HepG2 (cell line): ENCODE measurements around the gene SLC25A11. TPM values are rescaled to one million over a fixed set of nuclear protein-coding genes. Genes with fewer than 3 reads are reported as not detected.
A peak's percentile ranks its signal among the peaks of the same experiment; 100 is the strongest.

Experiments
- ATAC-seq: fragments of 200-7000 bp; cut with Tn5 transposase; 3 replicates; pipeline ENCODE4 v1.9.1; 2020; ENCODE audit warnings: mild to moderate bottlenecking, moderate library complexity
- BruUV-seq: library from RNA; stranded (reverse); fragments of 400-500 nt; replicated peaks from 2 replicates; lab custom pipeline; 2021; lab: Mats Ljungman, UMichigan
- CTCF ChIA-PET: fragments of 300-600 bp; formaldehyde crosslinking; extraction: SDS; loops from one replicate; lab custom pipeline; 2021; ENCODE audit warnings: low total read pairs, inconsistent platforms, low intra/inter-chr PET ratio; lab: Yijun Ruan, JAX
- POLR2A ChIA-PET: fragments of 350-600 bp; sonication (Branson Sonifier 250); formaldehyde crosslinking; loops from one replicate; lab custom pipeline; 2020; ENCODE audit warnings: antibody characterized with exemption, inconsistent platforms; lab: Yijun Ruan, JAX
- DNase-seq: peaks from one replicate; pipeline ENCODE4 v3.0.0-alpha.2; 2015; ENCODE audit warnings: low spot score
- FAIRE-seq: peaks from 3 replicates; lab custom pipeline; 2011; peaks lifted over from hg19 to GRCh38; lab: Jason Lieb, UNC
- H2AFZ ChIP-seq: one replicate; pipeline ENCODE4 v1.6.1; 2011; ENCODE audit warnings: low read length, inconsistent platforms
- H3K27ac ChIP-seq: fragments of 300-600 bp; 3 replicates; pipeline ENCODE4 v1.8.0; 2011; ENCODE audit warnings: mixed run types, mild to moderate bottlenecking, mixed read lengths, low read length, inconsistent platforms; ENCODE audit not compliant: insufficient read depth; ENCODE audit errors: extremely low read length
- H3K27me3 ChIP-seq, 2 experiments: fragments of 200-600 bp in 1 of 2; 2 replicates in 1 of 2; 3 replicates in 1 of 2; pipeline versions ENCODE4 v1.6.0 to v1.8.0; 2011; ENCODE audit warnings: low read length in 2 of 2, mild to moderate bottlenecking in 2 of 2, moderate library complexity in 2 of 2, inconsistent platforms in 1 of 2; ENCODE audit not compliant: insufficient read depth in 2 of 2, control insufficient read depth in 1 of 2
- H3K36me3 ChIP-seq, 2 experiments: fragments of 200-600 bp in 1 of 2; replicated peaks in 1 of 2; 2 replicates in 1 of 2; 3 replicates in 1 of 2; pipeline versions ENCODE4 v1.5.1 to v1.8.0; 2011; ENCODE audit warnings: low read length in 2 of 2, inconsistent platforms in 1 of 2; ENCODE audit not compliant: insufficient read depth in 2 of 2, control insufficient read depth in 1 of 2
- H3K4me1 ChIP-seq: 2 replicates; pipeline ENCODE4 v1.5.1; 2012; ENCODE audit warnings: low read length, inconsistent platforms; ENCODE audit not compliant: insufficient read depth
- H3K4me2 ChIP-seq: 2 replicates; pipeline ENCODE4 v1.6.0; 2011; ENCODE audit warnings: low read depth, low read length, inconsistent platforms
- H3K4me3 ChIP-seq, 3 experiments: fragments of 200-600 bp in 1 of 3; sonication (generic), shearing (Covaris generic) in 1 of 3; replicated peaks in 1 of 3; 2 replicates each; pipeline ENCODE4 v1.5.1; 2011 to 2016; ENCODE audit warnings: low read length in 3 of 3, inconsistent platforms in 2 of 3, low read depth in 2 of 3, mild to moderate bottlenecking in 2 of 3, control low read depth in 1 of 3, mixed read lengths in 1 of 3; ENCODE audit not compliant: insufficient read depth in 1 of 3
- H3K79me2 ChIP-seq: one replicate; pipeline ENCODE4 v1.6.1; 2011; ENCODE audit warnings: low read length, inconsistent platforms; ENCODE audit not compliant: insufficient read depth
- H3K9ac ChIP-seq: 2 replicates; pipeline ENCODE4 v1.6.0; 2011; ENCODE audit warnings: mild to moderate bottlenecking, low read depth, low read length, inconsistent platforms; ENCODE audit not compliant: insufficient read depth
- H3K9me3 ChIP-seq: 2 replicates; pipeline ENCODE4 v1.5.1; 2012; ENCODE audit warnings: mild to moderate bottlenecking, low read length
- H4K20me1 ChIP-seq: 2 replicates; pipeline ENCODE4 v1.6.0; 2011; ENCODE audit warnings: inconsistent platforms, mild to moderate bottlenecking, low read length, moderate library complexity; ENCODE audit not compliant: insufficient read depth
- AKAP8 ChIP-seq: sonication (generic); formaldehyde crosslinking; IDR thresholded peaks from 2 replicates; pipeline ENCODE4 v1.5.1; 2020; ENCODE audit warnings: mild to moderate bottlenecking, missing genetic modification reagents
- ATF7 ChIP-seq, 2 experiments: fragments of 450-650 bp in 1 of 2; sonication (generic) in 1 of 2; formaldehyde crosslinking in 1 of 2; IDR thresholded peaks; 2 replicates each; pipeline versions ENCODE4 v1.4.0 to v1.6.1; 2016 to 2020; ENCODE audit warnings: antibody characterized with exemption in 1 of 2, mild to moderate bottlenecking in 1 of 2, missing genetic modification reagents in 1 of 2
- FOXA1 ChIP-seq, 2 experiments: fragments of 450-650 bp in 1 of 2; sonication (generic) in 1 of 2; formaldehyde crosslinking in 1 of 2; IDR thresholded peaks; 2 replicates each; pipeline versions ENCODE4 v1.4.0 to v1.6.1; 2016 to 2020; ENCODE audit warnings: missing genetic modification reagents in 1 of 2
- GABPA ChIP-seq, 2 experiments: IDR thresholded peaks; 2 replicates each; pipeline ENCODE4 v1.6.1; 2011 to 2016; ENCODE audit warnings: low read depth in 2 of 2, low read length in 1 of 2, missing biosample characterization in 1 of 2, missing genetic modification characterization in 1 of 2
- HDAC1 ChIP-seq: sonication (generic); formaldehyde crosslinking; IDR thresholded peaks from 2 replicates; pipeline ENCODE4 v1.5.1; 2020; ENCODE audit warnings: mild to moderate bottlenecking, missing genetic modification reagents
- MAFK ChIP-seq, 2 experiments: IDR thresholded peaks in 1 of 2; conservative IDR thresholded peaks in 1 of 2; 2 replicates each; pipeline ENCODE4 v1.6.1; 2011; ENCODE audit warnings: improper control_type of control experiment in 2 of 2, low read length in 2 of 2
- RBFOX2 ChIP-seq: fragments of 200-400 bp; formaldehyde crosslinking; IDR thresholded peaks from 2 replicates; pipeline ENCODE4 v1.6.1; 2017; ENCODE audit warnings: low read depth, mild to moderate bottlenecking, low read length
- REXO4 ChIP-seq: sonication (generic); formaldehyde crosslinking; IDR thresholded peaks from 2 replicates; pipeline ENCODE4 v1.8.0; 2022; ENCODE audit warnings: missing genetic modification reagents, mild to moderate bottlenecking, borderline replicate concordance
- RNF219 ChIP-seq: sonication (generic); formaldehyde crosslinking; IDR thresholded peaks from 2 replicates; pipeline ENCODE4 v1.5.0; 2020; ENCODE audit warnings: mild to moderate bottlenecking, missing genetic modification reagents
- SKIL ChIP-seq: sonication (generic); formaldehyde crosslinking; IDR thresholded peaks from 2 replicates; pipeline ENCODE4 v1.8.0; 2022; ENCODE audit warnings: missing genetic modification reagents, mild to moderate bottlenecking, moderate library complexity, borderline replicate concordance
- SP4 ChIP-seq: sonication (generic); formaldehyde crosslinking; IDR thresholded peaks from 2 replicates; pipeline ENCODE4 v1.8.1; 2023; ENCODE audit warnings: mild to moderate bottlenecking, missing genetic modification reagents
- SRY ChIP-seq: sonication (generic); formaldehyde crosslinking; IDR thresholded peaks from 2 replicates; pipeline ENCODE4 v1.8.0; 2022; ENCODE audit warnings: mild to moderate bottlenecking, missing genetic modification reagents
- ZBTB25 ChIP-seq: IDR thresholded peaks from 2 replicates; pipeline ENCODE4 v1.6.1; 2018; ENCODE audit warnings: missing genetic modification reagents
- ZBTB43 ChIP-seq: sonication (generic); formaldehyde crosslinking; conservative IDR thresholded peaks from 2 replicates; pipeline ENCODE4 v1.4.0; 2020; ENCODE audit warnings: missing genetic modification reagents
- ZFP36L1 ChIP-seq: sonication (generic); formaldehyde crosslinking; IDR thresholded peaks from 2 replicates; pipeline ENCODE4 v1.8.0; 2022; ENCODE audit warnings: mild to moderate bottlenecking, missing genetic modification reagents, moderate library complexity
- ZNF17 ChIP-seq: sonication (generic); formaldehyde crosslinking; IDR thresholded peaks from 2 replicates; pipeline ENCODE4 v1.5.0; 2020; ENCODE audit warnings: mild to moderate bottlenecking, missing genetic modification reagents
- ZNF235 ChIP-seq: sonication (generic); formaldehyde crosslinking; IDR thresholded peaks from 2 replicates; pipeline ENCODE4 v1.8.1; 2023; ENCODE audit warnings: mild to moderate bottlenecking, missing genetic modification reagents, borderline replicate concordance
- ZNF30 ChIP-seq: sonication (generic); formaldehyde crosslinking; IDR thresholded peaks from 2 replicates; pipeline ENCODE4 v1.5.0; 2020; ENCODE audit warnings: mild to moderate bottlenecking, missing genetic modification reagents
- WGBS: methylation state at CpG from one replicate; pipeline ENCODE4 v1.1.6; 2017; ENCODE audit warnings: low lambda C conversion rate; 5-methylcytosine and 5-hydroxymethylcytosine counted together
- in situ Hi-C: cut with HindIII; loops from 2 replicates; pipeline ENCODE4 v1.10.0; 2017; ENCODE audit warnings: low pct_unique_long_range_greater_than_20kb; ENCODE audit not compliant: extremely low pct_ligation_motif_present
- intact Hi-C: fragments of 100-400 bp; cut with micrococcal nuclease; formaldehyde crosslinking; loops from one replicate; pipeline ENCODE4 v1.10.0; 2022; ENCODE audit not compliant: unreplicated experiment
- polyA plus RNA-seq, 8 experiments: library from polyadenylated mRNA; depleted of rRNA in 3 of 8; stranded (reverse) in 7 of 8; unstranded in 1 of 8; fragments of >200 nt; fragmentation: Illumina TruSeq in 4 of 8; extraction: Trizol in 4 of 8; gene quantifications; 2 replicates each; pipeline versions ENCODE4 v1.2.1 to v1.2.3, GENCODE V29; 2011 to 2016; ENCODE audit warnings: low read depth in 4 of 8, missing spikeins in 1 of 8, mixed read lengths in 1 of 8; ENCODE audit not compliant: insufficient read depth in 1 of 8
- total RNA-seq, 5 experiments: library from RNA; depleted of rRNA; stranded (reverse); fragments of >200 nt; fragmentation: Illumina TruSeq; extraction: Trizol; gene quantifications; 2 replicates each; pipeline ENCODE4 v1.2.3, GENCODE V29; 2016; ENCODE audit warnings: low read depth in 1 of 5

SLC25A11 gene
- total and polyA plus RNA-seq, 2 of the 13 experiments (the other 11 are each of a cell fraction or from before 2014, with no cell fraction given) = 35.4 to 47.2 TPM

GRCh38 chr17:4972322-4972721 lies 32.5 kb upstream of the SLC25A11 start:
- no peak for ATAC-seq
- Histone ChIP-seq H4K20me1 (no peaks in the 10 kb centered on the region), H3K9me3 (no peaks in the 10 kb centered on the region), H3K36me3 (peaks cover under 1 to 13% of the 10 kb centered on the region in 2 experiments), H2AFZ (no peak overlapping the region), H3K9ac (no peak overlapping the region), H3K4me2 (no peak overlapping the region), H3K4me3 (no peak overlapping the region), H3K4me1 (peaks cover 27% of the 10 kb centered on the region), H3K27ac (no peak overlapping the region), H3K27me3 (no peaks in the 10 kb centered on the region; a peak in 1 of 5 replicates), H3K79me2 (peaks cover 21% of the 10 kb centered on the region)
- POLR2A ChIA-PET = interaction anchor here (1.4 to 6.6 kb wide), 3 partner anchors 32 to 63 kb away, joined by 5 to 103 read pairs (median 10); partner anchors contain the start of genes RNF167 and SLC25A11
- CTCF ChIA-PET = no interaction called here
- no peak for FAIRE-seq
- in situ Hi-C loops (no loop called here), intact Hi-C loops (no loop called here)
- 96% methylated on average over 12 of the region's 12 CpGs for WGBS
- no TSS peak for BruUV-seq
- no peak for DNase-seq
- peak; percentile 34; the same call in 1 of the 2 replicates for TF ChIP-seq AKAP8 (CRISPR knock-in tag)
- no peak for TF ChIP-seq ATF7 (IDR thresholded peaks at IDR 0.05)
- TF ChIP-seq ATF7 (CRISPR knock-in tag; IDR thresholded peaks at IDR 0.05) = no peak
- no peak for TF ChIP-seq FOXA1 (IDR thresholded peaks at IDR 0.05)
- no peak for TF ChIP-seq FOXA1 (CRISPR knock-in tag; IDR thresholded peaks at IDR 0.05)
- TF ChIP-seq REXO4 = no peak
- TF ChIP-seq SRY = no peak
- TF ChIP-seq RNF219 (CRISPR knock-in tag) = no peak
- TF ChIP-seq ZBTB25 = no peak
- TF ChIP-seq GABPA (IDR thresholded peaks at IDR 0.05; ENCODE audit: low read depth, low read length) = no peak
- no peak for TF ChIP-seq GABPA (CRISPR knock-in tag; IDR thresholded peaks at IDR 0.05; ENCODE audit: low read depth)
- peak; percentile 7 to 14; a peak in 2 of 4 replicates for TF ChIP-seq MAFK (conservative IDR thresholded peaks at IDR 0.05 in 1 of 2, IDR thresholded peaks at IDR 0.05 in 1 of 2; ENCODE audit: low read length in 2 of 2)
- TF ChIP-seq HDAC1 = no peak
- peak; percentile 53; the same call in 1 of the 2 replicates for TF ChIP-seq RBFOX2
- TF ChIP-seq SKIL (CRISPR knock-in tag) = no peak
- TF ChIP-seq ZBTB43 (CRISPR knock-in tag) = no peak
- no peak for TF ChIP-seq ZFP36L1 (CRISPR knock-in tag)
- no peak for TF ChIP-seq ZNF17 (CRISPR knock-in tag)
- no peak for TF ChIP-seq ZNF235 (CRISPR knock-in tag)
- TF ChIP-seq SP4 (CRISPR knock-in tag) = no peak
- TF ChIP-seq ZNF30 = no peak
